Measurements from ENCODE around the gene KATNBL1. TPM values are rescaled to one million over a fixed set of nuclear protein-coding genes. Genes with fewer than 3 reads are reported as not detected.
A peak's percentile ranks its signal among the peaks of the same experiment; 100 is the strongest.

The KATNBL1 gene
- total and polyA plus RNA-seq, 9 of the 15 experiments (the other 6 are each of a cell fraction or from before 2014, with no cell fraction given): 6.6 to 46.0 (median 24.0) TPM

- TF ChIP-seq RBBP5 (IDR thresholded peaks at IDR 0.05; ENCODE audit: borderline replicate concordance, insufficient read depth, low read length, poor library complexity, severe bottlenecking): peak; percentile 90
- TF ChIP-seq ZNF232 (CRISPR knock-in tag; IDR thresholded peaks at IDR 0.05): no peak
- peak; percentile 76; the same call in 1 of the 2 replicates for TF ChIP-seq ILF3 (IDR thresholded peaks at IDR 0.05; ENCODE audit: borderline replicate concordance)
- TF ChIP-seq NEUROD1 (IDR thresholded peaks at IDR 0.05; ENCODE audit: borderline replicate concordance, low read depth, low read length, partially characterized antibody): peak; percentile 22
- TF ChIP-seq CHCHD3 (CRISPR knock-in tag; IDR thresholded peaks at IDR 0.05): no peak
- TF ChIP-seq, protein P1, sequence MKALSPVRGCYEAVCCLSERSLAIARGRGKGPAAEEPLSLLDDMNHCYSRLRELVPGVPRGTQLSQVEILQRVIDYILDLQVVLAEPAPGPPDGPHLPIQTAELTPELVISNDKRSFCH (CRISPR knock-in tag; IDR thresholded peaks at IDR 0.05): no peak
- TF ChIP-seq, protein P1 (tag; IDR thresholded peaks at IDR 0.05): peak; percentile 90; the same call in 1 of the 2 replicates
- TF ChIP-seq ZKSCAN1 (IDR thresholded peaks at IDR 0.05; ENCODE audit: low read depth, low read length): peak; percentile 37; the same call in 1 of the 2 replicates
- TF ChIP-seq RAD21 (CRISPR knock-in tag; conservative IDR thresholded peaks at IDR 0.05 in 1 of 2, IDR thresholded peaks at IDR 0.05 in 1 of 2): peak; percentile 84 to 86
- peak; percentile 87 for TF ChIP-seq TBP (optimal IDR thresholded peaks at IDR 0.05; ENCODE audit: low read depth, low read length)
- peak; percentile 95 for TF ChIP-seq NONO (IDR thresholded peaks at IDR 0.05; ENCODE audit: low read depth in 2 of 2, low read length in 1 of 2)
- TF ChIP-seq ATF3 (IDR thresholded peaks at IDR 0.05): no peak
- TF ChIP-seq ATF3 (CRISPR knock-in tag; conservative IDR thresholded peaks at IDR 0.05): peak; percentile 51; the same call in 1 of the 2 replicates
- TF ChIP-seq, protein P2, sequence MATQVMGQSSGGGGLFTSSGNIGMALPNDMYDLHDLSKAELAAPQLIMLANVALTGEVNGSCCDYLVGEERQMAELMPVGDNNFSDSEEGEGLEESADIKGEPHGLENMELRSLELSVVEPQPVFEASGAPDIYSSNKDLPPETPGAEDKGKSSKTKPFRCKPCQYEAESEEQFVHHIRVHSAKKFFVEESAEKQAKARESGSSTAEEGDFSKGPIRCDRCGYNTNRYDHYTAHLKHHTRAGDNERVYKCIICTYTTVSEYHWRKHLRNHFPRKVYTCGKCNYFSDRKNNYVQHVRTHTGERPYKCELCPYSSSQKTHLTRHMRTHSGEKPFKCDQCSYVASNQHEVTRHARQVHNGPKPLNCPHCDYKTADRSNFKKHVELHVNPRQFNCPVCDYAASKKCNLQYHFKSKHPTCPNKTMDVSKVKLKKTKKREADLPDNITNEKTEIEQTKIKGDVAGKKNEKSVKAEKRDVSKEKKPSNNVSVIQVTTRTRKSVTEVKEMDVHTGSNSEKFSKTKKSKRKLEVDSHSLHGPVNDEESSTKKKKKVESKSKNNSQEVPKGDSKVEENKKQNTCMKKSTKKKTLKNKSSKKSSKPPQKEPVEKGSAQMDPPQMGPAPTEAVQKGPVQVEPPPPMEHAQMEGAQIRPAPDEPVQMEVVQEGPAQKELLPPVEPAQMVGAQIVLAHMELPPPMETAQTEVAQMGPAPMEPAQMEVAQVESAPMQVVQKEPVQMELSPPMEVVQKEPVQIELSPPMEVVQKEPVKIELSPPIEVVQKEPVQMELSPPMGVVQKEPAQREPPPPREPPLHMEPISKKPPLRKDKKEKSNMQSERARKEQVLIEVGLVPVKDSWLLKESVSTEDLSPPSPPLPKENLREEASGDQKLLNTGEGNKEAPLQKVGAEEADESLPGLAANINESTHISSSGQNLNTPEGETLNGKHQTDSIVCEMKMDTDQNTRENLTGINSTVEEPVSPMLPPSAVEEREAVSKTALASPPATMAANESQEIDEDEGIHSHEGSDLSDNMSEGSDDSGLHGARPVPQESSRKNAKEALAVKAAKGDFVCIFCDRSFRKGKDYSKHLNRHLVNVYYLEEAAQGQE (IDR thresholded peaks at IDR 0.05; ENCODE audit: borderline replicate concordance): peak; percentile 86
- TF ChIP-seq, protein P2 (CRISPR knock-in tag; IDR thresholded peaks at IDR 0.05; ENCODE audit: low read depth): peak; percentile 34; the same call in 1 of the 2 replicates
Observed at GRCh38 chr15:34209421-34210282, at the start of gene KATNBL1 (continued).

Data from K562 (cell line).